ENCODE results near the gene ANKRD23. TPM values are rescaled to one million over a fixed set of nuclear protein-coding genes. Genes with fewer than 3 reads are reported as not detected.

The ANKRD23 gene
- total and polyA plus RNA-seq, 2 of the 8 experiments (the other 6 are each of a cell fraction or from before 2014, with no cell fraction given) = 3.4 to 3.5 TPM

- TF ChIP-seq ATF3 (IDR thresholded peaks at IDR 0.05; ENCODE audit: insufficient read depth, low read depth, low read length) (no peak), TAF7 (optimal IDR thresholded peaks at IDR 0.05; ENCODE audit: borderline replicate concordance, low read depth, low read length) (peak; percentile 32), ATF2 (IDR thresholded peaks at IDR 0.05; ENCODE audit: low read length) (no peak), ZNF274 (IDR thresholded peaks at IDR 0.05; ENCODE audit: borderline replicate concordance, extremely low read depth, low read length) (no peak), CHD2 (IDR thresholded peaks at IDR 0.05; ENCODE audit: low read length) (no peak), KDM1A (IDR thresholded peaks at IDR 0.05; ENCODE audit: borderline replicate concordance, low read length) (no peak), SP4 (IDR thresholded peaks at IDR 0.05; ENCODE audit: low read length) (no peak), KDM5A (IDR thresholded peaks at IDR 0.05; ENCODE audit: low read length) (no peak), TBP (IDR thresholded peaks at IDR 0.05; ENCODE audit: low read depth, low read length) (no peak), CTCF (IDR thresholded peaks at IDR 0.05; ENCODE audit: control extremely low read depth in 1 of 3, insufficient read depth in 1 of 3, low read depth in 1 of 3, low read length in 3 of 3) (no peak), ASH2L (IDR thresholded peaks at IDR 0.05; ENCODE audit: low read length) (peak; percentile 76), RNF2 (IDR thresholded peaks at IDR 0.05; ENCODE audit: borderline replicate concordance, low read depth, low read length, missing control alignments, poor library complexity, severe bottlenecking) (no peak), JUND (IDR thresholded peaks at IDR 0.05; ENCODE audit: low read length) (no peak), HDAC6 (IDR thresholded peaks at IDR 0.05; ENCODE audit: low read depth, low read length) (no peak), TCF12 (IDR thresholded peaks at IDR 0.05; ENCODE audit: low read depth, low read length) (no peak), CBX8 (IDR thresholded peaks at IDR 0.05; ENCODE audit: borderline replicate concordance, low read depth, low read length) (no peak), SIN3A (conservative IDR thresholded peaks at IDR 0.05 in 1 of 2, IDR thresholded peaks at IDR 0.05 in 1 of 2; ENCODE audit: low read depth in 1 of 2, low read length in 2 of 2) (no peak), SRF (IDR thresholded peaks at IDR 0.05; ENCODE audit: low read depth, low read length) (no peak), POLR2A (IDR thresholded peaks at IDR 0.05; ENCODE audit: control extremely low read depth in 1 of 2, low read depth in 2 of 2, low read length in 2 of 2) (no peak)
These were observed 37.8 kb upstream of the ANKRD23 start (continued) for GRCh38 chr2:96881349-96882195.

All from H1 (cell line).